DMS79 (cell line): Measurements from ENCODE around the gene FSTL5.

ENCODE experiments used
- DNase-seq: peaks from one replicate; lab custom pipeline; 2025; lab: John Stamatoyannopoulos, UW

Gene FSTL5

DNA sequence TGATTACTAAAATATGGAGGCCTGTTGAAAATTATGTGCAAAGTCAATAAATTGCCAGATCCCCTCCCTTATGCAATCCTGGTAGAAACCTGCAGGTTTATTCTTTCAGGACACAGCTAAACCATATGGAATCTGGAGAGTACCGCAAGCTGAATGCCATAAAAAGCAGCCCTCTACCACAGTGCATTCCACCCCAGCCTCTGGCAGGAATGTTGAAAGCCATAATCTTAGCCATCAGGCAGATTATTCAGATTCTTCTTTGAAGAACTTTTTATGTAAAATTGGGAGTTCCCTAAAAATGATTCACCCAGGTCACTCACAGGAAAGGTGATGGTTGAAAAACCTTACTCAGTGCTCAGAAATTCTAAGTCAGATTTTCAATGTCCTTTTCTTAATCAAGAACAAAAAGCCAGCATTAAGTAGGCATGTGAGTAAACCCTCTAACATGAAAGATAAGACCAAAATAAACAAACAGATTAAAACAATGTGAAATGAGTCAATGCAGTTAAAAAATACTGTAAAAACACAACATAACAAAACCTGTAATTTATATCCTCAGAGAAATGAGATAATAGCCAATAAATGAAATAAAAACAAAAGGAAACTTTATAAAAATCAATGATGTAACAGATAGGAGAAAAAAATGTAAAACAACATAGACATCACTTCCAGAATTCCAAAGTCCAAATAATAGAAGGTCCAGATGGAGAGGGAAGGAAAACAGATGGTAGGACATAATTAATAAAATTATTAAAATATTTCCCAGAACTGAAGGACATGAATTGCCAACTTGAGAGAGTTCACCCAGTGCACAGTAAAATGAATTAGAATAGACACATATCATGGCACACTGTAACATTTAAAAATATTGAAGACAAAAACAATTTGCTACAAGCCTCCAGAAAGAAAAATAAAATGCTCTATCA, 226.9 kb downstream of the FSTL5 start:
- no peak for DNase-seq

DNA sequence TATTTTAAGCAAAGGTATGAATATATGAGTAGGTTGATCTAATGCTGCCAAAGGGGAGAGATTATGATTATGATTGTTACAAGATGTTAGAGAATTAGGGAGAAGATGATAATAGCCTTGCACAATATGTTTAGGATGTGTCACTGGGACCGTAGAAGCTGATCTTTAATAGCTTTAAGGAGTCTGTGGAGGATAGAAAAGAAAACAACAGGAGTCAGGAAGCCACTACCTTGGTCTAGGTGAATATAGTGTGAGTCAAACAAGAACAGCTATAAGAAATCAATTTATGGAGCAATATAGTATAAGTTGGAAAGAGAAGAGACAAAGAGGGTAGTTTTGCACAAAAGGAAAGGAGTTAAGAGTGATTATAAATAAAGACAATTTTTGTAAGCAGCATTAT, 232.7 kb downstream of the FSTL5 start:
- DNase-seq: no peak

- DNase-seq: no peak
Observed at GRCh38 chr4:161929956-161930355, 233.8 kb downstream of the FSTL5 start.

DNA sequence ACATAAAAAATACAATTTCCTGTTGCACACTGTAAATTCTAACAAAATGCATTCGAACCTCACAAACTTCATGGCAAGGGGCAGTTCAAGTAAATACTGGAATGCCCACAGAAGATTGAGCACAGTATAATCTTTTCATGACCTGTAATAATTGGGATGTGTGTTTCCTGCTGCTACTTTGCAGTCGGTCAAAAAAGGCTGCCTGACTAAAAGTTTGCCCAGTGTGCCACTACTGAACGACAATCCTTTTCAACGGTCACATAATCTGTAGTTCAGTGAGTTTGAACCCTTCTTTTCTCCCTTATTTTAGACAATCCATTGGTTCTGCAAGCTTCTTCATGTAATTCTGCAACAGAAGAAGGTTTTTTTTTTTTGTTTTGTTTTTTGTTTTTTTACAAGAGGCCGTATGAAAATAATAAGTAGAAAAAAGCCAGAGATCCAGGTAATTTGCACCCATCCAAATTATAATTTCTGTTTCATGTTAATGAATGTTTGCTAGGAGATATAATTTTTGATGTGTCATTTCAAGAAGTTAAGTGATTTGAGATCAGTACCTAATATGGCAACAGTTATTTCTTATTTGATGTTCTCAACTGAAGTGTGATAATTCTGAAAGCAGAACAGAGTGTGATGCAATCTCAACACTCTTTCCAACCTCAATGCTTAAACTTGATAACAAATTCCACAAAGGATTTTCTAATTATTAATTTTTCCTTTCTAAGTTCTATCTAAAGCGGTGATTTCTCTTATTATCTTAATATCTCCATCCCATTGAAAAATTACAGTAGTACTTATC, 237.6 kb downstream of the FSTL5 start:
- no peak for DNase-seq

- no peak for DNase-seq
Observed at GRCh38 chr4:161920304-161921052, 243.3 kb downstream of the FSTL5 start.

DNA sequence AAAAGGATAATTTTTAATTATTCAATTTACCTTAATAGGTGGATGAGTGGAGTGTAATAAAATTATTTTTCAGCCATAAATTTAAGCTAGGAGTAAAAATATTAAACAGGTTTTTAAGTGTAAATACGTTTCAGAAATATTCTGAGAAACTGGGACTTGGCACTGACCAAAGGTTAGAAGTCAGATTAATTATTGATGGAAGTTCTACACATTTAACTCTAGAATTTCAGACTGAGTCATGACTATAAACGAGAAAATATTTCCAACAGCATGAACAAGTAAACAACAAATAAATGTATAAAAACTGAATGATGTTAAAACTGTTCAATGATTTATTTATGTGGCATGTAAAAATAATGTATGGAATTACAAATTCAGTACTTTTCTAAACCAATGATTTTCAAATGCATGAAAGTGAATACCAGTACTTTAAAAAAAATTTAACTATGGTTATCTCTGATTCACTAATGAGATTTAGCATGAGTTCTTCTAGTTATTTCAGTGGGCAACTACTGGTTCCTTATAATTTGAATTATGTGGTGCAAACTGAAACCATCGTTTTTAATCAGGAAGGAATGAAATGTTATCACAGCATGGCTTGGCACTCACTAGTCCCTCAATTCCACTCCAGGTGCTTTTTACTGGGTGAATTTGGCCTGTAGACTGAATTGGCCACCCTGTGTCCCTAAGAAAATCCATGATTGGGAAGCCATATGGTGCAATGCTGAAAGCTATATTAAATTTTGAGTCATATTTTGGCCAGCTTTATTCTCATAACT, 244.2 kb downstream of the FSTL5 start:
- DNase-seq: no peak

- DNase-seq: no peak
Observed at GRCh38 chr4:161916035-161916434, 247.8 kb downstream of the FSTL5 start.

DNA sequence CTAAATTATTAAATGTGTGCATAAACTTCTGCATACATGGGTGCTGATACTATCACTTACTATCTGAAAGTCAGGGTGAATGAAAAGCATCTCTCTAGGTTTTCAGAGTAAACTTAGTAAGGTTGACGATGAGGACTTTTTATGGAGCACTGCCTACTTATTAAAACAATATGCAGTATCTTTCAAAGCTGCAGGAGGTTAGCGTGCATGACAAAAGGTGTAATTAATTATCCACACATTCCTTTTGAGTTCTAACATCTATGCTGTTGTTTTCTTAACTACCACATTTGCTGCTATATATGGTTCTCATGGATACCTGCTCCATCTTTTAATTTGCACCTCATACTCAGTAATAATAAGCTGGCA, 256.2 kb downstream of the FSTL5 start:
- no peak for DNase-seq

DNA sequence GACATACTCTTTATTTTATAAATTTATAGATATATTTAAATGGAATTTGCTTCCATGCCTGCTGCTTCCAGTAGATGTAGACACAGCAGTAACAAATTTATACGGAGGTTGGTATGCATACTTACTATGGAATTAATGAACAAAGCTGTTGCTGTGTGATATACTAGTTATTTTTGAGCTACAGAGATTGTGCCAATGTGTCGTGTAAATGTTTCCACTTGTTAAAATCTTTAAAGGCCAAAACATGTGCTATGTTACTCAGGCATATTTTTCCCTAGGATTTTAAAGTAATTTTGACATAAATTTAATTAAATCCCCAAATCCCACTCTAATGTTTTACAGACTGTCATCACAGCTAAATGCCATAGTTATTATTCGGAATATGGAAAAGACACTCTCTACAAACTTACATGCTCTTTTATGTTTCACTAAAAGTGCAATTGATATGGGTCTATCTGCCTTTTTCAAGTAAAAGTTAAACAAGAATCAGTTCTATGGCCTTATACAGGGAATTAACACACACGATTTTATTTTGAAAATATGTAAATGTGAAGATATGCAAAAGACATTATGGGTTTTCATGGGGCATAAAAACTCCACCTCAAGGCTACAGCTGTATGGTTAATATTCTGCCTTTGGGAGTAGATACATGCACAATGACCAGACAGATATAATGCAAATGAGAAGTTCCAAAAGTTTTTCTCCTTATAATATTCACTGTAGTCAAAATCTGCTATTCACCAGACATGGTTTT, 256.8 kb downstream of the FSTL5 start:
- DNase-seq: no peak

GRCh38 chr4:161900110-161900509, 263.7 kb downstream of the FSTL5 start:
- no peak for DNase-seq

- no peak for DNase-seq
Observed at GRCh38 chr4:161894493-161895167, 269.2 kb downstream of the FSTL5 start.

GRCh38 chr4:161894014-161894413, 269.8 kb downstream of the FSTL5 start:
- no peak for DNase-seq

- no peak for DNase-seq
Observed at GRCh38 chr4:161893566-161893965, 270.2 kb downstream of the FSTL5 start.

- DNase-seq: no peak
Observed at GRCh38 chr4:161892951-161893350, 270.8 kb downstream of the FSTL5 start.

GRCh38 chr4:161883157-161883556, 280.6 kb downstream of the FSTL5 start:
- no peak for DNase-seq

DNA sequence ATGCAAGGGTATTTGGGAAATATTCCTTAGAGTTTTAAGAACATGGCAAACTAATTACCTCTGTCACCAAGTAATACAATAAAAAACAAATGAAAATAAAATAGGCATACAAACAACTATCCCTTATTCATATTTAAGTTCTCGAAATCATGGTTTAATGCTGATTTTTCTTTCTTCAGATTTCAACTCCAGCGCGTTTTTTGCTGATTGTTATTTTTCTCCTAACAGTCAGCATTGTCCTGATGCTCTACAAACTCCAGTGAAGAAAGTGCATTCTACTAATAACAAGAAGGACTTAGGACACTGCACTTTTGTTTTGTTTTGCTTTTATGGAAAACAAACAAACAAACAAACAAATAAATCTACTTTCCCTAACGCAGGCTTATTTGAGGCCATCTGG, 282.4 kb downstream of the FSTL5 start:
- DNase-seq: no peak

- DNase-seq: no peak
Observed at GRCh38 chr4:161869511-161869910, 294.3 kb downstream of the FSTL5 start.

- no peak for DNase-seq
Observed at GRCh38 chr4:161856711-161857326, 307.0 kb downstream of the FSTL5 start.

DNA sequence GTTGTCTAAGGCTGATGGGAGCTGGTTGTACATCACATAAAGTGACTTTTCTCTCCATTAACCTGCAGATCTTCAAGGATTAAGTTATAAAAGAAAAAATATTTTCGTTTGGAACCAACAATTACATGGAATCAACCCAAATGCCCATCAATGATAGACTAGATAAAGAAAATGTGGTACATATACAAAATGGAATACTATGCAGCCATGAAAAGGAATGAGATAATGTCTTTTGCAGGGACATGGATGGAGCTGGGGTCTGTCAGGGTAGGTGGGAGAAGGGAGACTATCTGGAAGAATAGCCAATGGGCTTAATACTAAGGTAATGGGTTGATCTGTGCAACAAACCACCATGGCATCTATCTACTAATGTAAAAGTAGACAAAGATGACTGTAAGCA, 313.2 kb downstream of the FSTL5 start:
- DNase-seq: no peak

- DNase-seq: no peak
Observed at GRCh38 chr4:161841759-161842158, 322.0 kb downstream of the FSTL5 start.
